ENCODE measurements around the gene CCL5.

CCL5 gene

DNA sequence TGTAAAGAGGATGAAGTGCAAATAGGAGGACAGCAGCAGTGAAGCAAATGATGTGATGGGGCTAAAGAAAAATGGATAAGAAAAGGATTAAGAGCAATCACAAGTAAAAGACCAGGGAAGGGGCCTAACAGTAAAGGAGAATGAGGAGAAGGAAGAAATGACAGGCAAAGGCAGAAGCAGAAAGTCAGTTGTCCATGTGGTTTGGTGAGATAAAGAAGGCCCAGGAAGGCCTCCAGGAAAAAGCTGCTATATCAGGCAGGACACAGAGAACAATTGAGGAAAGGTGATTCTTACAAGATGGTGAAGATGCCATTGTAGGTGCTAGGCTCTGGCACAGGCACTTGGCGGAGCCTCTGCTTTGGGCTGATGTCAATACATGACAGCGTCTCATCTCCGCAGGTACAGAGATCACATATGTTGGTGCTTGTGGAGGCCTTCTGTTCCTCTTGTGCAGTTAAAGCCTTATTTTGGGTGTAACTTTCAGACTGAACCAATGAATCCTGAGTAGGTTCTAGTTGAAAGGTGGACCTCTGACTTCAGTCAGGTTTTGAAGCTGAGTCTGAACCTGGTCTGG, 32.3 kb upstream of the CCL5 start:
- peaks cover 26% of the 10 kb centered on the region; the same call in 1 of the 2 replicates for H3K9me3 ChIP-seq (ENCODE audit: control insufficient read depth, insufficient read depth, low read depth, low read length)
- H3K36me3 ChIP-seq (ENCODE audit: control insufficient read depth, insufficient read depth, low read length), result no peaks in the 10 kb centered on the region
- no peak overlapping the region for H3K4me3 ChIP-seq (ENCODE audit: low read depth, low read length)
- no peaks in the 10 kb centered on the region for H3K27me3 ChIP-seq (ENCODE audit: control insufficient read depth, insufficient read depth, low read length)
- no peak overlapping the region for H3K9ac ChIP-seq (ENCODE audit: low read length)
- H3K27ac ChIP-seq (ENCODE audit: low read depth, low read length), result no peak overlapping the region
- H3K4me1 ChIP-seq (ENCODE audit: control insufficient read depth, insufficient read depth, low read length), result no peaks in the 10 kb centered on the region

- H3K9ac ChIP-seq (ENCODE audit: low read length), result no peak overlapping the region
- no peaks in the 10 kb centered on the region for H3K4me1 ChIP-seq (ENCODE audit: control insufficient read depth, insufficient read depth, low read length)
- peaks cover 15% of the 10 kb centered on the region; the same call in 1 of the 2 replicates for H3K9me3 ChIP-seq (ENCODE audit: control insufficient read depth, insufficient read depth, low read depth, low read length)
- H3K27me3 ChIP-seq (ENCODE audit: control insufficient read depth, insufficient read depth, low read length), result no peaks in the 10 kb centered on the region
- H3K4me3 ChIP-seq (ENCODE audit: low read depth, low read length), result no peak overlapping the region
- no peak overlapping the region for H3K27ac ChIP-seq (ENCODE audit: low read depth, low read length)
- no peaks in the 10 kb centered on the region for H3K36me3 ChIP-seq (ENCODE audit: control insufficient read depth, insufficient read depth, low read length)
These were observed 29.2 kb upstream of the CCL5 start for GRCh38 chr17:35909408-35909807.

- Histone ChIP-seq H3K9me3 (ENCODE audit: control insufficient read depth, insufficient read depth, low read depth, low read length) (peaks cover 7% of the 10 kb centered on the region; the same call in 1 of the 2 replicates), H3K4me3 (ENCODE audit: low read depth, low read length) (no peak overlapping the region), H3K9ac (ENCODE audit: low read length) (no peak overlapping the region), H3K27ac (ENCODE audit: low read depth, low read length) (no peak overlapping the region), H3K27me3 (ENCODE audit: control insufficient read depth, insufficient read depth, low read length) (no peaks in the 10 kb centered on the region), H3K4me1 (ENCODE audit: control insufficient read depth, insufficient read depth, low read length) (no peaks in the 10 kb centered on the region), H3K36me3 (ENCODE audit: control insufficient read depth, insufficient read depth, low read length) (no peaks in the 10 kb centered on the region)
These were observed 27.5 kb upstream of the CCL5 start for GRCh38 chr17:35907691-35908090.

DNA sequence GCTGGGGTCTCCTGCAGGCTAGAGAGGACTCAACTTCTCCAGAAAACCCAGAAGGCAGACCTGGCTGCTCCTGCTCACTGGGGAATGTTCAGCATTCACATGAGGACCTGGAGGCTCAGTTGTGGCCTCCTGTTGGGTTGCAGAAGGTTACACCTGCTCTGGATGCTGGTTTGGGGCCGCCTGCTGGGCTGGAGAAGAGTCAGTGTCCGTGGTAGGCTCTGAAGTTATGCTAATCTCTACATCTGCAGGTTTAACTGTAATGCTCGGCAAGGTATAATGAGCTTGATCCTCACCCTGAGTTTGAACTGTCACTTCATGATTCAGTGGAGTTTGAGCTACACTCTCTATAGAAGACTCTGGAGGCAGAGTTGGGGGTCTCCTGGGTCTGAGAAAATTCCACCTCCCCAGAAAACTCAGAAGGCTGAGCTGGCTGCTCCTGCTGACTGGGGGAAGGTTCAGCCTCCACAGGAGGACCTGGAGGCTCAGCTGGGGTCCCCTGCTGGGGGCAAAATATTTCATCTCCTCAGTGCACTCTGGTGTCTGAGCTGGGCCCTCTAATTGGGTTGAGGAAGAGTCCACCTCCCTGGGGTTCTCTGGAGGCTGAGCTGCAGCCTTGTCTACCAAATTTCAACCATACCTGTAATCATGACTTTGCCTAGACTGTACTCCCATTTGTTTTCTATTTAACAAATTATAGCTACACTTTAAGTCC, 26.9 kb upstream of the CCL5 start:
- H3K27me3 ChIP-seq (ENCODE audit: control insufficient read depth, insufficient read depth, low read length), result no peaks in the 10 kb centered on the region
- no peak overlapping the region for H3K9ac ChIP-seq (ENCODE audit: low read length)
- H3K9me3 ChIP-seq (ENCODE audit: control insufficient read depth, insufficient read depth, low read depth, low read length), result peaks cover 7% of the 10 kb centered on the region; the same call in 1 of the 2 replicates
- no peaks in the 10 kb centered on the region for H3K36me3 ChIP-seq (ENCODE audit: control insufficient read depth, insufficient read depth, low read length)
- no peaks in the 10 kb centered on the region for H3K4me1 ChIP-seq (ENCODE audit: control insufficient read depth, insufficient read depth, low read length)
- H3K4me3 ChIP-seq (ENCODE audit: low read depth, low read length), result no peak overlapping the region
- no peak overlapping the region for H3K27ac ChIP-seq (ENCODE audit: low read depth, low read length)

- Histone ChIP-seq H3K9me3 (ENCODE audit: control insufficient read depth, insufficient read depth, low read depth, low read length) (peaks cover 7% of the 10 kb centered on the region; the same call in 1 of the 2 replicates), H3K27ac (ENCODE audit: low read depth, low read length) (no peak overlapping the region), H3K9ac (ENCODE audit: low read length) (no peak overlapping the region), H3K4me1 (ENCODE audit: control insufficient read depth, insufficient read depth, low read length) (no peaks in the 10 kb centered on the region), H3K4me3 (ENCODE audit: low read depth, low read length) (no peak overlapping the region), H3K36me3 (ENCODE audit: control insufficient read depth, insufficient read depth, low read length) (no peaks in the 10 kb centered on the region), H3K27me3 (ENCODE audit: control insufficient read depth, insufficient read depth, low read length) (no peaks in the 10 kb centered on the region)
These were observed 26.2 kb upstream of the CCL5 start for GRCh38 chr17:35906191-35906925.

- H3K9me3 ChIP-seq (ENCODE audit: control insufficient read depth, insufficient read depth, low read depth, low read length), result no peaks in the 10 kb centered on the region
- no peak overlapping the region for H3K4me3 ChIP-seq (ENCODE audit: low read depth, low read length)
- H3K4me1 ChIP-seq (ENCODE audit: control insufficient read depth, insufficient read depth, low read length), result no peaks in the 10 kb centered on the region
- no peak overlapping the region for H3K27ac ChIP-seq (ENCODE audit: low read depth, low read length)
- H3K36me3 ChIP-seq (ENCODE audit: control insufficient read depth, insufficient read depth, low read length), result no peaks in the 10 kb centered on the region
- H3K27me3 ChIP-seq (ENCODE audit: control insufficient read depth, insufficient read depth, low read length), result no peaks in the 10 kb centered on the region
- H3K9ac ChIP-seq (ENCODE audit: low read length), result no peak overlapping the region
These were observed 23.3 kb upstream of the CCL5 start for GRCh38 chr17:35903451-35903850.

DNA sequence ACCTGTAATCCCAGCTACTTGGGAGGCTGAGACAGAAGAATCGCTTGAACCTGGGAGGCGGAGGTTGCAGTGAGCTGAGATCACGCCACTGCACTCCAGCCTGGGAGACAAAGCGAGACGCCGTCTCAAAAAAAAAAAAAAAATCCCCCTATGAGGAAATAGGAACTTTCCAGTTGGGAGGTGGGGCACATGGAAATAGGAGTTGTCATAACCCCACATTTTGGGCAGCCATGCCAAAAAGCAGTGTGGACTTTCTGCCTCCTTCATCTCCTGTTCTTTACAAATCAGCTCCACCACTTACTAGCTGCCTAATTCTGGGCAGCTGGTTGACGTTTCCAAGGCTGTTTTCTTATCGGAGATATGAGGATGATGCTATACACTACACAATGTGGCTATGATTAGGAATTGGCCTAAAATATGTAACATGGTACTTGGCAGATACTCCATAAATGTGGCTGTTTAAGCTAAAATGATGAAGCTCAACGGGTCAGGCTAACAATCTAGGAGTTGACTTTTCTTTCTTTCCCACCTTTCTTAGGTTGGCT, 21.5 kb upstream of the CCL5 start:
- no peaks in the 10 kb centered on the region for H3K9me3 ChIP-seq (ENCODE audit: control insufficient read depth, insufficient read depth, low read depth, low read length)

GRCh38 chr17:35900708-35901480, 20.7 kb upstream of the CCL5 start:
- Histone ChIP-seq H3K9ac (ENCODE audit: low read length) (no peak overlapping the region), H3K4me3 (ENCODE audit: low read depth, low read length) (no peak overlapping the region), H3K4me1 (ENCODE audit: control insufficient read depth, insufficient read depth, low read length) (no peaks in the 10 kb centered on the region), H3K27me3 (ENCODE audit: control insufficient read depth, insufficient read depth, low read length) (no peaks in the 10 kb centered on the region), H3K9me3 (ENCODE audit: control insufficient read depth, insufficient read depth, low read depth, low read length) (no peaks in the 10 kb centered on the region), H3K27ac (ENCODE audit: low read depth, low read length) (no peak overlapping the region), H3K36me3 (ENCODE audit: control insufficient read depth, insufficient read depth, low read length) (no peaks in the 10 kb centered on the region)

More for the DNA sequence above, 21.5 kb upstream of the CCL5 start:
- H3K36me3 ChIP-seq (ENCODE audit: control insufficient read depth, insufficient read depth, low read length), result no peaks in the 10 kb centered on the region
- H3K4me3 ChIP-seq (ENCODE audit: low read depth, low read length), result no peak overlapping the region
- H3K4me1 ChIP-seq (ENCODE audit: control insufficient read depth, insufficient read depth, low read length), result no peaks in the 10 kb centered on the region
- no peak overlapping the region for H3K27ac ChIP-seq (ENCODE audit: low read depth, low read length)
- H3K9ac ChIP-seq (ENCODE audit: low read length), result no peak overlapping the region
- H3K27me3 ChIP-seq (ENCODE audit: control insufficient read depth, insufficient read depth, low read length), result no peaks in the 10 kb centered on the region

- no peak overlapping the region for H3K9ac ChIP-seq (ENCODE audit: low read length)
- H3K36me3 ChIP-seq (ENCODE audit: control insufficient read depth, insufficient read depth, low read length), result no peaks in the 10 kb centered on the region
- H3K9me3 ChIP-seq (ENCODE audit: control insufficient read depth, insufficient read depth, low read depth, low read length), result no peaks in the 10 kb centered on the region
- H3K27me3 ChIP-seq (ENCODE audit: control insufficient read depth, insufficient read depth, low read length), result no peaks in the 10 kb centered on the region
- no peaks in the 10 kb centered on the region for H3K4me1 ChIP-seq (ENCODE audit: control insufficient read depth, insufficient read depth, low read length)
- no peak overlapping the region for H3K4me3 ChIP-seq (ENCODE audit: low read depth, low read length)
- H3K27ac ChIP-seq (ENCODE audit: low read depth, low read length), result no peak overlapping the region
These were observed 20.1 kb upstream of the CCL5 start for GRCh38 chr17:35900280-35900679.

DNA sequence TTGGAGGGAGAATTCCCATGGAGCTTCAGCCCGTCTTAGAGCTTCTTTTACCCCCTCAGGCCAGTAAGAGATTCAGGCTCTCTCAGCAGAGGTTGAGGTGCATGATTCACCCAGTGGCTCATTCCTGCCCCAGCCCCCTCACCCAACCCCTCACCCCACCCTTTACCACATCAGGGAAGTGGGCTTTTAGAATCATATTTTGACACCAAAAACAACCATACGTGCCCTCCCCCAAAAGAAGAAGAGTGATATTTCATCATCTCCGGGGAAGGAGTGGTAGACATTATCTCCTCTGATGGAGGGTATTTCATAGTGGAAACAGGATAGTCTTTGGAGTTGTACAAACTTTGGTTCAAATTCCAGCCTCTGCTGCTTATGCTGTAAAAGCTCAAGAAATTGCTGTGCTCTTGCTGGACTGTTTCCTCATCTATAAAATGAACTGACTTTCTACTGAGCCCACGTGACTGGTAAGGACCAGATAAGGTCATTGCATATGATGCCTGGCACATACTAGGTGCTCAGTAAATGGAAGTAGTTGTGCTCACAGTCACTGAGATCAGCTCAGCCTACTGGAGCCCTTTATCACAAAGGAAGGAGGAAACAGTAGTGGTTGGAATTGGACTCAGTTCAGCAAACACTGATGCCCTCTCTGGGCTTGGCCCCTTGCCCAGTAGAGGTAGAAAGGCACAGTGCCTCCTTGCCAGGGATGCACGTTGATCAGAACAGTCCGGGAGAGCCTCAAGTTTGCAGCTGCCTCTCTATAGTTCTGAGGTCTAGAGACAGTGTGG, 18.3 kb upstream of the CCL5 start:
- Histone ChIP-seq H3K36me3 (ENCODE audit: control insufficient read depth, insufficient read depth, low read length) (no peaks in the 10 kb centered on the region), H3K9me3 (ENCODE audit: control insufficient read depth, insufficient read depth, low read depth, low read length) (no peaks in the 10 kb centered on the region), H3K4me3 (ENCODE audit: low read depth, low read length) (no peak overlapping the region), H3K27ac (ENCODE audit: low read depth, low read length) (no peak overlapping the region), H3K9ac (ENCODE audit: low read length) (no peak overlapping the region), H3K27me3 (ENCODE audit: control insufficient read depth, insufficient read depth, low read length) (no peaks in the 10 kb centered on the region), H3K4me1 (ENCODE audit: control insufficient read depth, insufficient read depth, low read length) (no peaks in the 10 kb centered on the region)
